CD4-positive, alpha-beta memory T cell (primary cell): ENCODE results near the gene SAXO2. TPM values are rescaled to one million over a fixed set of nuclear protein-coding genes. Genes with fewer than 3 reads are reported as not detected.
"Not testable (repeated sequence)": the region's sequence is repeated elsewhere in the genome, so short reads cannot be mapped to it uniquely, and the experiment has no call there.

ENCODE experiments used
- CTCF ChIA-PET: fragments of 350-600 bp; sonication (Branson Sonifier 250); formaldehyde crosslinking; loops from one replicate; lab custom pipeline; 2021; ENCODE audit warnings: inconsistent platforms; ENCODE audit not compliant: partially characterized antibody; lab: Charles Lee
- POLR2A ChIA-PET: fragments of 350-600 bp; sonication (Branson Sonifier 250); formaldehyde crosslinking; loops from one replicate; lab custom pipeline; 2021; ENCODE audit not compliant: partially characterized antibody; lab: Charles Lee
- DNase-seq, 5 donors: peaks; one replicate each; pipeline versions ENCODE4 v3.0.0 to v3.0.0-alpha.2; 2020 to 2022; ENCODE audit warnings: mixed read lengths in 1 of 5
- H3K27ac ChIP-seq: one replicate; pipeline ENCODE4 v1.7.0; 2013; ENCODE audit warnings: low read depth, low read length
- H3K27me3 ChIP-seq: 2 replicates; pipeline ENCODE4 v1.7.0; 2013; ENCODE audit warnings: mild to moderate bottlenecking, low read length, moderate library complexity; ENCODE audit not compliant: insufficient read depth
- H3K36me3 ChIP-seq: 2 replicates; pipeline ENCODE4 v1.7.0; 2013; ENCODE audit warnings: mild to moderate bottlenecking, low read length, moderate library complexity; ENCODE audit not compliant: insufficient read depth
- H3K4me1 ChIP-seq: 2 replicates; pipeline ENCODE4 v1.7.0; 2013; ENCODE audit warnings: mild to moderate bottlenecking, low read length, moderate library complexity; ENCODE audit not compliant: insufficient read depth
- H3K4me3 ChIP-seq, 2 donors: one replicate each; pipeline ENCODE4 v1.7.0; 2013; ENCODE audit warnings: low read length in 2 of 2, mild to moderate bottlenecking in 1 of 2
- H3K9me3 ChIP-seq, 2 donors: one replicate each; pipeline ENCODE4 v1.7.0; 2013; ENCODE audit warnings: low read length in 2 of 2, control low read depth in 1 of 2; ENCODE audit not compliant: control insufficient read depth in 1 of 2
- H3K27ac Mint-ChIP-seq, 7 donors: one replicate each; pipeline ENCODE4 v1.8.0; 2020 to 2021; ENCODE audit warnings: mixed read lengths in 7 of 7, mild to moderate bottlenecking in 6 of 7, inconsistent platforms in 3 of 7, moderate library complexity in 3 of 7
- H3K27me3 Mint-ChIP-seq, 2 donors: one replicate each; pipeline ENCODE4 v1.8.0; 2020 to 2021; ENCODE audit warnings: mixed read lengths in 2 of 2
- H3K36me3 Mint-ChIP-seq, 2 donors: one replicate each; pipeline ENCODE4 v1.8.0; 2020 to 2021; ENCODE audit warnings: mixed read lengths in 2 of 2, inconsistent platforms in 1 of 2, mild to moderate bottlenecking in 1 of 2
- H3K4me1 Mint-ChIP-seq, 4 donors: one replicate each; pipeline ENCODE4 v1.8.0; 2020 to 2021; ENCODE audit warnings: mixed read lengths in 4 of 4, mild to moderate bottlenecking in 1 of 4
- H3K4me3 Mint-ChIP-seq, 8 donors: one replicate each; pipeline ENCODE4 v1.8.0; 2020 to 2021; ENCODE audit warnings: mixed read lengths in 8 of 8, mild to moderate bottlenecking in 7 of 8, moderate library complexity in 6 of 8, inconsistent platforms in 3 of 8
- H3K9me3 Mint-ChIP-seq, 8 donors: one replicate each; pipeline ENCODE4 v1.8.0; 2020 to 2021; ENCODE audit warnings: mixed read lengths in 8 of 8, mild to moderate bottlenecking in 5 of 8, inconsistent platforms in 3 of 8, moderate library complexity in 1 of 8
- intact Hi-C: fragments of 100-400 bp; cut with micrococcal nuclease; formaldehyde crosslinking; loops from one replicate; pipeline ENCODE4 v1.15.1; 2023
- polyA plus RNA-seq, 2 donors: library from polyadenylated mRNA; unstranded; fragments of 300-500 nt; fragmentation: Illumina TruSeq; gene quantifications; one replicate each; pipeline ENCODE4 v1.2.3, GENCODE V29; 2021
- total RNA-seq, 2 experiments: library from RNA; stranded (reverse); gene quantifications; one replicate each; pipeline ENCODE4 v1.2.3, GENCODE V29; 2021

Gene SAXO2
- total and polyA plus RNA-seq, 4 experiments from 2014 or later: 0.26 to 2.7 (median 1.7) TPM; not detected in 1

GRCh38 chr15:82282386-82282785, 19.8 kb downstream of the SAXO2 start:
- H3K9me3 Mint-ChIP-seq, H3K27ac ChIP-seq, CTCF ChIA-PET, H3K36me3 Mint-ChIP-seq, H3K4me3 ChIP-seq, H3K9me3 ChIP-seq, H3K27me3 ChIP-seq, DNase-seq, H3K27ac Mint-ChIP-seq, H3K36me3 ChIP-seq, H3K27me3 Mint-ChIP-seq, POLR2A ChIA-PET, H3K4me3 Mint-ChIP-seq: not testable (repeated sequence)
- peaks cover 33% of the 10 kb centered on the region for H3K4me1 ChIP-seq
- H3K4me1 Mint-ChIP-seq: peaks cover 20 to 33% (median 26%) of the 10 kb centered on the region in 4 donors
- intact Hi-C loops: loop anchor here (10.0 kb wide), 1 partner anchor 52 kb away; no protein-coding TSS in a partner anchor

- H3K9me3 ChIP-seq, H3K36me3 ChIP-seq, H3K27me3 ChIP-seq, H3K27me3 Mint-ChIP-seq, H3K4me3 ChIP-seq, H3K27ac ChIP-seq, H3K36me3 Mint-ChIP-seq, DNase-seq: not testable (repeated sequence)
- intact Hi-C loops: loop anchor here (10.0 kb wide), 1 partner anchor 50 kb away; no protein-coding TSS in a partner anchor
- Mint-ChIP-seq H3K27ac (peak overlapping the region in 3 of 7 donors; percentile 2 to 38 (median 28)), H3K9me3 (peaks cover 0 to 16% (median 8%) of the 10 kb centered on the region in 8 donors), H3K4me1 (peaks cover 31 to 50% (median 40%) of the 10 kb centered on the region in 4 donors), H3K4me3 (peak overlapping the region in 2 of 8 donors; percentile 57 to 60)
- peaks cover 42% of the 10 kb centered on the region for H3K4me1 ChIP-seq
- ChIA-PET CTCF (interaction anchor here (1.5 kb wide), 1 partner anchor 14 kb away, joined by 5 read pairs; no protein-coding TSS in a partner anchor), POLR2A (interaction anchor here (1.0 kb wide), 1 partner anchor 14 kb away, joined by 3 read pairs; no protein-coding TSS in a partner anchor)
These were observed 21.8 kb downstream of the SAXO2 start for GRCh38 chr15:82284381-82284780.

- peaks cover 4 to 25% (median 12%) of the 10 kb centered on the region in 8 donors for H3K9me3 Mint-ChIP-seq
- H3K4me3 ChIP-seq, H3K36me3 ChIP-seq, H3K36me3 Mint-ChIP-seq, H3K9me3 ChIP-seq, H3K27me3 Mint-ChIP-seq, H3K27me3 ChIP-seq, CTCF ChIA-PET: not testable (repeated sequence)
- H3K4me1 Mint-ChIP-seq: peaks cover 37 to 58% (median 50%) of the 10 kb centered on the region in 4 donors
- Histone ChIP-seq H3K4me1 (peaks cover 42% of the 10 kb centered on the region), H3K27ac (peak overlapping the region; percentile 30)
- DNase-seq: peak in 3 of 5 donors; percentile 16 to 28 (median 19)
- POLR2A ChIA-PET: interaction anchor here (0.6 to 2.5 kb wide), 6 partner anchors 9 to 1000 kb away, joined by 3 to 13 read pairs (median 6); partner anchors contain the start of genes EFL1 and SAXO2
- intact Hi-C loops: loop anchor here (10.0 kb wide), 1 partner anchor 48 kb away; no protein-coding TSS in a partner anchor
- peak overlapping the region; percentile 76 to 92 (median 88) for H3K27ac Mint-ChIP-seq
- H3K4me3 Mint-ChIP-seq: peak overlapping the region; percentile 45 to 87 (median 72)
These were observed 23.9 kb downstream of the SAXO2 start for GRCh38 chr15:82286475-82286874.

- intact Hi-C loops: loop anchor here (10.0 kb wide), 1 partner anchor 47 kb away; no protein-coding TSS in a partner anchor
- H3K27ac Mint-ChIP-seq: peak overlapping the region in 4 of 7 donors; percentile 66 to 92 (median 83)
These were observed 25.6 kb downstream of the SAXO2 start for GRCh38 chr15:82288202-82288601.

GRCh38 chr15:82292271-82292670, 29.7 kb downstream of the SAXO2 start:
- H3K27ac Mint-ChIP-seq: peak overlapping the region in 4 of 7 donors; percentile 50 to 81 (median 68)
- no peak for DNase-seq
- no peak overlapping the region for H3K4me3 ChIP-seq
- no peak overlapping the region for H3K4me3 Mint-ChIP-seq
- H3K36me3 Mint-ChIP-seq: peaks cover 3 to 9% of the 10 kb centered on the region in 2 donors
- peaks cover 20 to 33% (median 30%) of the 10 kb centered on the region in 4 donors for H3K4me1 Mint-ChIP-seq
- peaks cover 10% of the 10 kb centered on the region for H3K4me1 ChIP-seq
- H3K27me3 Mint-ChIP-seq: no peaks in the 10 kb centered on the region
- H3K27ac ChIP-seq: no peak overlapping the region
- H3K27me3 ChIP-seq: no peaks in the 10 kb centered on the region
- no peaks in the 10 kb centered on the region for H3K36me3 ChIP-seq
- ChIA-PET CTCF (no interaction called here), POLR2A (no interaction called here)
- no peaks in the 10 kb centered on the region for H3K9me3 ChIP-seq
- H3K9me3 Mint-ChIP-seq: peaks cover 4 to 24% (median 12%) of the 10 kb centered on the region in 8 donors
- intact Hi-C loops: no loop called here

More at GRCh38 chr15:82288202-82288601, 25.6 kb downstream of the SAXO2 start:
- Mint-ChIP-seq H3K9me3 (peaks cover 4 to 25% (median 12%) of the 10 kb centered on the region in 8 donors), H3K4me1 (peaks cover 37 to 59% (median 50%) of the 10 kb centered on the region in 4 donors), H3K4me3 (peak overlapping the region in 2 of 8 donors; percentile 79 to 83)
- DNase-seq, H3K9me3 ChIP-seq, H3K4me3 ChIP-seq, H3K36me3 Mint-ChIP-seq, H3K36me3 ChIP-seq, H3K27ac ChIP-seq, H3K27me3 ChIP-seq, H3K27me3 Mint-ChIP-seq: not testable (repeated sequence)
- H3K4me1 ChIP-seq: peaks cover 42% of the 10 kb centered on the region
- ChIA-PET CTCF (interaction anchor here (1.6 kb wide), 1 partner anchor 8 kb away, joined by 3 read pairs; no protein-coding TSS in a partner anchor), POLR2A (interaction anchor here (1.0 to 2.5 kb wide), 2 partner anchors 8 to 10 kb away, joined by 3 to 7 read pairs; no protein-coding TSS in a partner anchor)

- Histone ChIP-seq H3K4me3 (no peak overlapping the region), H3K27ac (no peak overlapping the region), H3K4me1 (peaks cover 13% of the 10 kb centered on the region), H3K9me3 (no peaks in the 10 kb centered on the region), H3K36me3 (no peaks in the 10 kb centered on the region), H3K27me3 (no peaks in the 10 kb centered on the region)
- Mint-ChIP-seq H3K4me1 (peaks cover 19 to 34% (median 27%) of the 10 kb centered on the region in 4 donors), H3K36me3 (peaks cover 3 to 6% of the 10 kb centered on the region in 2 donors), H3K27ac (peak overlapping the region in 2 of 7 donors; percentile 17 to 54), H3K27me3 (no peaks in the 10 kb centered on the region), H3K9me3 (peaks cover 2 to 11% (median 7%) of the 10 kb centered on the region in 8 donors), H3K4me3 (no peak overlapping the region)
- no peak for DNase-seq
- CTCF ChIA-PET: no interaction called here
- POLR2A ChIA-PET: no interaction called here
- intact Hi-C loops: no loop called here
These were observed 31.6 kb downstream of the SAXO2 start for GRCh38 chr15:82294061-82294690.

- Mint-ChIP-seq H3K9me3 (no peaks in the 10 kb centered on the region), H3K27me3 (no peaks in the 10 kb centered on the region), H3K36me3 (no peaks in the 10 kb centered on the region), H3K4me3 (peak overlapping the region in 5 of 8 donors; percentile 24 to 69 (median 54)), H3K4me1 (peaks cover 13 to 23% (median 17%) of the 10 kb centered on the region in 4 donors), H3K27ac (peak overlapping the region; percentile 31 to 94 (median 88))
- intact Hi-C loops: no loop called here
- POLR2A ChIA-PET: interaction anchor here (2.0 kb wide), 1 partner anchor 11 kb away, joined by 13 read pairs; no protein-coding TSS in a partner anchor
- DNase-seq: no peak
- Histone ChIP-seq H3K4me3 (no peak overlapping the region), H3K36me3 (no peaks in the 10 kb centered on the region), H3K27ac (no peak overlapping the region), H3K9me3 (no peaks in the 10 kb centered on the region), H3K27me3 (no peaks in the 10 kb centered on the region), H3K4me1 (peaks cover 15% of the 10 kb centered on the region)
- CTCF ChIA-PET: interaction anchor here (2.0 kb wide), 1 partner anchor 14 kb away, joined by 5 read pairs; no protein-coding TSS in a partner anchor
These were observed 34.9 kb downstream of the SAXO2 start for GRCh38 chr15:82297546-82297945.
